ENCODE data around the gene G6PC1.
"Not testable (repeated sequence)": the region's sequence is repeated elsewhere in the genome, so short reads cannot be mapped to it uniquely, and the experiment has no call there.

G6PC1 gene

DNA sequence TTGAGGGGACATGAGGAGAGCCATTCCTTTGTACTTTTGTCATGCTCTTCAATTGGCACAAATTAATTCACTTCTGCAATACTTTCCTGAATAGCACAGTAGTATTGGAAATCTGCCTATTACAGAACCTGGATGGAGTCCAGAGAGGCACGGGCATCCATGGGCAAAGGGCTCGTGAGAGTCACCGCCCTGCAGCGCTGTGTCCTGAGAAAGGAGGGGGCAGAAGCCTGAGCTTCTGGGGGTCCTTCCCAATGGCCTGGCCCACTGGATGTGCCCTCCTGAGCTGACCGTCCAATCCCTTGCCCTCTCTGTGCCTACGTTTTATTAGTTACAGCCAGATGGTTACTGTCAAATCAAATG is 3.5 kb downstream of the G6PC1 start:
- DNase-seq = no peak

DNA sequence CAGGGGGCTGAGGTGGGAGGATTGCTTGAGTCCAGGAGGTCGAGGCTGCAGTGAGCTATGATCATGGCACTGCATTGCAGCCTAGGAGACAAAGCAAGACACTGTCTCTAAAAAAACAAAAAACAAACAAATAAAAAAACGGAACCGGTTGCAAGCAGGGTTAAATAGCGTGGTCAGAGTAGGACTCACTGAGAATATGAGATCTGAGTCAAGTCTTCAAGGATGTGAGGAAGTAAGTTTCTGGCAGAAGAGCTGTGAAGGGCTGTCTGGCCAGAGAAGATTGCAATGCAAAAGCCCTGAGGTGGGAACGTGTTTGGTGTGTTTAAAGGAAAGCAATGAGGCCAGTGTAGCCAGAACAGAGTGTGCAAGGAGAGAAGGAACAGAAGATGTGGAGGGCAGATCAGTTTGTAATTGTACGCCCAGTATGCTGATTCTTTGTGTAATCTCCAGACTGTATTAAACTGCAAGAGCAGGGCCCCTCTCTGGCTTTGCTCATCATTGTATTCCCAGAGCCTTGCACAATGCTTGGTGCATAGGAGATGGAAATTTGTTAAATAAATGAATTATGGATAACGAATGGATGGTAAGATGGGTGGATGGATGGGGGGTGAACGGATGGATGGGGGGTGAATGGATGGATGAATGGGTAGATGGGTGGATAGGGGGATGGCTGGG is 6.3 kb downstream of the G6PC1 start:
- no peak for DNase-seq

DNA sequence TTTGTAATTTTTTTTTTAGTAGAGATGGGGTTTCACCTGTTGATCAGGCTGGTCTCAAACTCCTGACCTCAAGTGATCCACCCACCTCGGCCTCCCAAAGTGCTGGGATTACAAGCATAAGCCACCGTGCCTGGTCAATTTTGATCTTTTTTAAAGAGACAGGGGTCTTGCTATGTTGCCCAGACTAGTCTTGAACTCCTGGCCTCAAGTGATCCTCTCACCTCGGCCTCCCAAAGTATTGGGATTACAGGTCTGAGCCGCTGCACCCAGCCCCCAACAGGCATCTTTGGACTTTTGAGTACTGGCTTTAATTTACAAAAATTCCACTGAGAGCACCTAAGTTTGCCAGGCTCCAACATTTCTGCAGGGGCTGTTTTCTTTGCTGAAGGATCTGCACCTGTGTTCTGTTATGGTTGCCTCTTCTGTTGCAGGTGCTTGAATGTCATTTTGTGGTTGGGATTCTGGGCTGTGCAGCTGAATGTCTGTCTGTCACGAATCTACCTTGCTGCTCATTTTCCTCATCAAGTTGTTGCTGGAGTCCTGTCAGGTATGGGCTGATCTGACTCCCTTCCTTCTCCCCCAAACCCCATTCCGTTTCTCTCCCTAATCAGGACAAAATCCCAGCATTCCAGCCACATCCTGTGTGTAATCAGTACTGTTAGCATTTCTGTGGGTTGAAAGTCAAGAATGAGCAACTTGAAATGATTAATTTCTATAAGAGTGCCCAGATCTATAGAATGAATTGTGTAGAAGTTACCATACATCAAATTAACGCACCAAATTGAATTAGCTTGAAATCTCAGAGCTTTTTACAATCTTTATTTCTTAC is 8.5 kb downstream of the G6PC1 start:
- DNase-seq = no peak

DNA sequence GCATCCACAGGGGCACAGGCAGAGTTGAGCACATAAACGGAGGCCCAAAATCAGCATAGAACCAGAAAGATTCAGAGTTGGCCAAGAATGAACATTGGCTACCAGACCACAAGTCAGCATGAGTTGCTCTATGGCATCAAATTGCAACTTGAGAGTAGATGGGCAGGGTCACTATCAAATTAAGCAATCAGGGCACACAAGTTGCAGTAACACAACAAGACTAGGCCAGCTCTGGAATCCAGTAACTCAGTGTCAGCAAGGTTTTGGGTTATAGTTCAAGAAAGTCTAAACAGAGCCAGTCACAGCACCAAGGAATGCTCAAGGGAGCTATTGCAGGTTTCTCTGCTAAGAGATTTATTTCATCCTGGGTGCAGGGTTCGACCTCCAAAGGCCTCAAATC is 12.9 kb downstream of the G6PC1 start:
- no peak for DNase-seq

DNA sequence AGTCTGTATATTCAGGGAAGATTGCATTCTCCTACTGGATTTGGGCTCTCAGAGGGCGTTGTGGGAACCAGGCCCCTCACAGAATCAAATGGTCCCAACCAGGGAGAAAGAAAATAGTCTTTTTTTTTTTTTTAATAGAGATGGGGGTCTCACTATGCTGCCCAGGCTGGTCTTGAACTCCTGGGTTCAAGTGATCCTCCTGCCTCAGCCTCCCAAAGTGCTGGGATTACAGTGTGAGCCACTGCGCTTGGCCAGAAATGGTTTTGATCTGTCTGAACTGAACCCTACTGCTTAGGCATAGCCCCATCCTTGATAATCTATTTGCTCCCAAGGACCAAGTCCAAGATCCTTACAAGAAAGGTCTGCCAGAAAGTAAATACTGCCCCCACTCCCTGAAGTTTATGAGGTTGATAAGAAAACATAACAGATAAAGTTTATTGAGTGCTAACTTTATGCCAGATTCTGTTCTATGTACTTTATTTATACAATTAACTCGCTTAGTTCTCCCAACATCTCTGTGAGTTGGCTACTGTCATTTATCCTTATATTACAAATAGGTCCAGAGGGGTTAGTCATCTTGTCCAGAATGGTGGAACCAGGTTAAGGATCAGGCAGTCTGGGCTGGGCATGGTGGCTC is 13.5 kb downstream of the G6PC1 start:
- DNase-seq = no peak

DNA sequence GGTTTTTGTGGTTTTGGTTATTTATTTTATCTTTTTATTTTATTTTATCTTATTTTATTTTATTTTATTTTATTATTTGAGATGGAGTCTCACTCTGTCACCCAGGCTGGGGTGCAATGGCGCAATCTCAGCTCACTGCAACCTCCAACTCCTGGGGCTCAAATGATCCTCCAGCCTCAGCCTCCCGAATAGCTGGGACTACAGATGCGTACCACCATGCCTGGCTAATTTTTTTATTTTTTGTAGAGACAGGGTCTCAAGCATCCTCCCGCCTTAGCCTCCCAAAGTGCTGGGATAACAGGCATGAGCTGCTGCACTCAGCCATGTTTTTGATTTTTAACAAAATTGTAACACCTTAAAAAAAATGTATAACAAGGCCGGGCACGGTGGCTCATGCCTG is 14.7 kb downstream of the G6PC1 start:
- not testable (repeated sequence) for DNase-seq

DNA sequence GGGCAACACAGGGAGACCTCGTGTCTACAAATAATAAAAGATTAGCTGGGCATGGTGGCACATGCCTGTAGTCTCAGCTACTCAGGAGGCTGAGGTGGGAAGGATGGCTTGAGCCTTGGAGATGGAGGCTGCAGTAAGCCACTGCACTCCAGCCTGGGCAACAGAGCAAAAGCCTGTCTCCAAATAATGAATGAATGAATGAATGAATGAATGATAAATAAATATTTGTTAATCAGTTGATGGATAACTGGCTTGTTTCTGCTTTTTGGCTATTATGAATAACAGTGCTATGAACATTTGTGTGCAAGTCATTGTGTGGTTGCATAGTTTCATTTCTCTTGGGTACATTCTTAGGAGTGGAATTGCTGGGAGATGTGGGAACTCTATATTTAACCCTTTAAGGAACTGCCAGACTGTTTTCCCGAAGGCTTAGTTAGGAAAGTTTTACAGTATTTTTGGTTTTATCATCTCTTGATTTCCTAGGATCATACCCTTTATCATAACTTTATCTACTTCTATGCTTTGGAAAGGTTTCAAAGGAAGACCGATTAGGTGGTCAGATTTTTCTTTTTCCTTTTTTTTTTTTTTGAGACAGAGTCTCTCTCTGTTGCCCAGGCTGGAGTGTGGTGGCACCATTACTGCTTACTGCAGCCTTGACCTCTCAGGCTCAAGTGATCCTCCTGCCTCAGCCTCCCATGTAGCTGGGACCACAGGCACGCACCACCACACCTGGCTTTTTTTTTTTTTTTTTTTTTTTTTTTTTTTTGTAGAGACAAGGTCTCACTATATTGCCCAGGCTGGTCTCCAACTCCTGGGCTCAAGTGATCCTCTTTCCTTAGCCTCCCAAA is 16.0 kb downstream of the G6PC1 start:
- DNase-seq = not testable (repeated sequence)

DNA sequence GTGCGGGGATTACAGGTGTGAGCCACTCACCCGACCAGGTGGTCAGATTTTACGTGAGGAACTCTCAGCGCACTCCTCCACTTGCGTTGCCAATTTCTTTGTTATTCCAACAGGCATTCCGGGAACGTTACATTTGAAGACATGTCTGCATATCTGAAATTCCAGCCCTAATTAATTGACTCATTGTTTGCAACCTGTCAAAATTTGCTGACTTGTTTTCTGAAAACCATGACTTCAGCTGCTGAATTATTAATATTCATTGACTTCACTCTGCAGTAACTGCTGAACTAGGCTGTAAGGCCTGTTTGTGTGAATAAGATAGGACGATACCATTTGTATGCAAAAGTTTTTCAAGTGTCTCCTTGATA is 16.6 kb downstream of the G6PC1 start:
- no peak for DNase-seq

DNA sequence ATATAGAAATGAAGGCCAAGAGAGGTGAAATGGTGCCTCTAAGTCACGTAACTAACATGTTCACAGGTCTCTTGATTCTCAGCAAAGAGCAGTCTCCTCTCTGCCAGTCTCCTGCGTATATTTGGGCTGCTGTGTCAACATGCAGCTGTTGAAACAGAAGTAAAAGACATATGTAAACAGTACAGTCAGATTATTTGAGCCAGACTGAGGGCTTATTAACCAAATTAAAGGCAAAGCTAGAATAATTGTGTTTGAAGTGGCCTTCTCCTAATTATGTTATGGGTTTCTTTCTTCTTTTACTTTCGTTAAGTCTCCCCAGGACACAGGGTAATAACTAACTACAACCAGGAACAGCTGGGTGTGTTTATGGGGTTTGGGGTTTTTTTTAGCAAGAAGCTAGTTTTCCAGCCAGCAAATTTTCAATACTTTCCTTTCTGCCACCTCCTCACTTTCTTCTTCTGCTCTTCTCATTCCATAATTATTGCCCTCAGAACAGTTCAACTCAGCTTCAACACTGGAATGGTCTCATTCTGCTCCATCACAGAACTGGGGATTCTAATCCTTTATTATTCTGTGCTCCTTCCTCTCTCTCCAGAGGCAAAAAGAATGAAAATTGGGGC is 18.4 kb downstream of the G6PC1 start:
- DNase-seq = no peak

DNA sequence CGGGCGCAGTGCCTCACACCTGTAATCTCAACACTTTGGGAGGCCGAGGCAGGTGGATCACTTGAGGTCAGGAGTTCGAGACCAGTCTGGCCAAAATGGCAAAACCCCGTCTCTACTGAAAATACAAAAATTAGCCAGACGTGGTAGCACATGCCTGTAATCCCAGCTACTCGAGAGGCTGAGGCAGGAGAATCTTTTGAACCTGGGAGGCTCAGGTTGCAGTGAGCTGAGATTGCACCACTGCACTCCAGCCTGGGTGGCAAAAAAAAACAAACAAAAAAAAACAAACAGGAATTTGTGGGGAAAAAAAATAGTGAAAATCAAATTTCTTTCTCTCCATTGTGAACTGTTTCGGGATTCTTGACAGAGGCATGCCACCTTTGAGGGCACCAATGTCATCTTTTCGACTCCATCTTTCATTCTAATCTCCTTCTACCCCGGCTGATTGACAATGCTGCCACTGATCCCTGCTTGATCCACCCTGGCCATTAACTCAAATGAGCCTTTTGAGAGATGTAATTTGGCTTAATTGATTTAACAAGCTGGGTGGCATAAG is 19.0 kb downstream of the G6PC1 start:
- not testable (repeated sequence) for DNase-seq

DNA sequence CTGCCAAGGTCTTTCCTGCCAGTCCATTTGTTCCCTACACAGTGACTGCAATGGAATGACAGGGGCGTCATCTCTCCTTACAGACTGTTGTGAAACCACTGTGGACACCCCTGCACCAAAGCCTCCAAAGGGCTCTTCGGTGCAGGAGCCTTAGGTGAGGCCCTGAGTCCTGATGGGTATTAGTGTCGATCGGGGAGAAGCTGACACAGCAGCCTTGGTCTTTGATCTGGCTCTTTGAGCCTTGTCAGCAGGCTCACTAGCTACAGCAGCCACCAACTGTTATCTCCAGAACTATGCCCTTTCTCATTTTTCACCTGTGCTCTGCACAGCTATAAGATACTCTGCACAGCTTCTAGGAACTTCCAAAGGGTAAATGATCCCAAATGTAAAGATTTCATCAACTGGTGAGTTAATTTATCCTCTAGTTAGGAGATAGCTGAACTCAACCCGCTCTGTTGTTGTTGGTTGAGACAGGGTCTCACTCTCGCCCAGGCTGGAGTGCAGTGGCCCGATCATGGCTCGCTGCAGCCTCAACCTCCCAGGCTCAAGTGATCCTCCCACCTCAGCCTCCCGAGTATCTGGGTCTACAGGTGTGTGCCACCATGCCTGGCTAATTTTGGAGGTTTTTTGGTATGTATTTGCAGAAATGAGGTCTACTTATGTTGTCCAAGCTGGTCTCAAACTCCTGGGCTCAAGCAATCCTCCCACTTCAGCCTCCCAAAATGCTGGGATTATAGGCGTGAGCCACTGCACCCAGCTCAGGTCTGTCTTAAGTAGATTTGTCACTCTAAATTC is 19.7 kb downstream of the G6PC1 start:
- no peak for DNase-seq

DNA sequence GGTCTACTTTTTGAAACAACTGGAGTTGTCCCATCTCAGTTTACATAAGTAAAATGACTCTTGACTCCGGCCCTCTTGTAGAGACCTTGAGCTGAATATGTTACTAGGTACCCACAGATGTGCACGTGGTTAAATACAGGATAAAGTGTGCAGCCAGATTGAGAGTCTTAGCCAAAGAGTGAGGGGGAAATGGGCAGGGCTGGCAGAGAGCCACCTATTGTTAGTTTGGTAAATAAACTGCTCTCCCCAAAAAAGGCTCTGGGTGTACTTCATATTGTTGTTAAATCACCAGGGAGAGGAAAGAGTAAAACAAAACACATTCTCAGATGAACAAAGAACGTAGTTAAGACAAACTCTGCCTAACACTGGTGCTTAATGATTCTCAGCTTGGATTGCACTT is 20.3 kb downstream of the G6PC1 start:
- DNase-seq = no peak

DNA sequence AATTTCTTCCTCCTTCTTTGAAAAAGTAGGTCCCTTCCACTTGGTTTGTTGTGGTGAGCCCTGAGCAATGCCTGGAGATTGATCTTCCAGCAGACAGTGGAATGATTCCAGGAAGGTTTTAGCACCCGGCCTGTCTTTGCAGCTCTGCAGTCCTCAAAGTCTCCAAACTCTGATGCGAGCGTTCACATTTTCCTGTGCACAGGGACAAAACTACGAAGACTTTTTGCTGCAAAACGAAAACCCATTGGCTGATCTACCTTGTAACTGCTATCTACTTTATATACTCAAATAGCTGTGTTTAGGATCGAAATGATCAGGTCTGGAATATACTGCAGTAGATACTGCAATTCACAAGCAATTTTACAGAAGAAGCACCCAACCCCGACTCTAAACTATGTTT is 21.7 kb downstream of the G6PC1 start:
- no peak for DNase-seq

DNA sequence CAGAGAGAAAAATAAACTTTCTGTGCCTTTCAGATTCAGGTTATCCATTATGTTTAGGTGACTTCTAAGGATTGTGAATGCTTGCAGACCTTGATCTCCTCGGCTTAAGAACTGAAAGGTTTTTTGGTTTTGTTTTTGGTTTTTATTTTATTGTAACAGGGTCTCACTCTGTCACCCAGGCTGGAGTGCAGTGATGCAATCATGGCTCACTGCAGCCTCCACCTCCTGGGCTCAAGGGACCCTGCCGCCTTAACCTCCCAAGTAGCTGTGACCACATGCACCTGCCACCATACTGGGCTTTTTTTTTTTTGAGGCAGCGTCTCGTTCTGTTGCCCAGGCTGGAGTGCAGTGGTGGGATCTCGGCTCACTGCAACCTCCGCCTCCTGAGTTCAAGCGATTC is 22.9 kb downstream of the G6PC1 start:
- DNase-seq = not testable (repeated sequence)

DNA sequence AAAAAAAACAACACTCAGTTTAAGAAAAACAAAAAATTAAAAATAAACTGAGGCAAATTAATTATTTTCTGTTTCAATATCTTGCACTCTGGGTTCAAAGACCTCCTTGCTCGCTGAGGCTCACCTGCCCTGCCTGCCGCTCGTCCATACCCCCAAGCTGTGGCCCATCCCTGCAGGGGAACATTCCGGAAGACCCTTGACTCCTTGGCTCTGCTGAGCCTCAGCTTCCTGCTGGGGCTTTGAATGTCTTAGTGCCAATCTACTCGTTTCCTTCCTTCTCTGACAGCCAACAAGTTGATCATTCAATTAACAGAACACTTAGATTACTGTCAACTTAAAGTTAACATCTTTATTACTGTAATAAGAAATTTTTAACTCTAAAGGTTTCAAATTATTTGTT is 24.3 kb downstream of the G6PC1 start:
- no peak for DNase-seq

DNA sequence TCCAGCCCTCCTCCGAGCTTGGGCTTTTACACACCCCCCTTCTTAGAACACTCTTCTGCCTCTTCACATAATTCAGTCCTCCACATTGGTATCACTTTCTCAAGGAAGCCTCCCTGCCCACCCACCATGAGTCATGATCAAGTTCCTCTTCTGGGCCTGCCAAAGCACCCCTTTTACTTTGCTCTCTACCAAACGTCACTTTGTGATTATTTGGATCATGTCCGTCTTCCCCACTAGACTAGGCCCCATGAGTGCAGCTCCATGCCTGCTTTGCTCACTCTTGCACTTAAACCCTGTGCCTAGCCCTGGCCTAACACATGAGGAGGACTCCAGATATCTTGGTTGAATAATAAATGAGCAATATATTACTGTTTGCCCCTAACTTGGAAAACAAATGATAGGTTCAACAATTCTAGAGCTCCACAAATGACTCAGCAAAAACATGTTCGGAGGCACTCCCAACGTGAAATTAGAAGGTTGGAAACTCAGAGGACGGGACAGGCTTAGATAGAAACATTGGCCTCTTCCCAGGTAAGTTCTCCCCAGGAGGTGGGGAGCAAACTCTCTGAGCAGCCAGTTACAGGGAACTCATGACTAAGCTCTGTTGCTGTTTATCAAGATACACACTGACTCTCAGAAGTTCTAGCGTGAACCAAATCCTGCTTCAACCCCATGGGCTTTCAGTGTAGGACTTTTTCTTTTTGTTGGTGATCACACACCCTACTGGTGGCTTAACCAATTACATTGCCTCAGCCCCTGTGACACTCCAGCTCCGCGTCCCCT is 28.3 kb downstream of the G6PC1 start:
- DNase-seq = no peak

DNA sequence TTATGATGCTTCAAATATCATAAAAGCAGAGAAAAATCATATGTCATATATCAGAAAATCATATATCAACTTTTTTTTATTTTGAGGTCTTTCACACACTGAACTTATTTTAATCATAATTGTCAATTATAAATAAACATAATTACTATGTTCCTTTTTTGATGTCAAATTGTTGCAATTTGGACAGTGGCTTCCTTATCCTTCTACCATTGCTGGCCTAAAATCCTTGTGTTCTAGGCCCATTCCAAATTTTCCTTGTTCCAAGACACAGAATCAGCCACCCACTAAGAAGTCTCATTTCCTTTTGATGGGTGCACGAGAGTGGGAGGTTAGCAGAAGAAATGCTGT is 28.9 kb downstream of the G6PC1 start:
- DNase-seq = no peak

DNA sequence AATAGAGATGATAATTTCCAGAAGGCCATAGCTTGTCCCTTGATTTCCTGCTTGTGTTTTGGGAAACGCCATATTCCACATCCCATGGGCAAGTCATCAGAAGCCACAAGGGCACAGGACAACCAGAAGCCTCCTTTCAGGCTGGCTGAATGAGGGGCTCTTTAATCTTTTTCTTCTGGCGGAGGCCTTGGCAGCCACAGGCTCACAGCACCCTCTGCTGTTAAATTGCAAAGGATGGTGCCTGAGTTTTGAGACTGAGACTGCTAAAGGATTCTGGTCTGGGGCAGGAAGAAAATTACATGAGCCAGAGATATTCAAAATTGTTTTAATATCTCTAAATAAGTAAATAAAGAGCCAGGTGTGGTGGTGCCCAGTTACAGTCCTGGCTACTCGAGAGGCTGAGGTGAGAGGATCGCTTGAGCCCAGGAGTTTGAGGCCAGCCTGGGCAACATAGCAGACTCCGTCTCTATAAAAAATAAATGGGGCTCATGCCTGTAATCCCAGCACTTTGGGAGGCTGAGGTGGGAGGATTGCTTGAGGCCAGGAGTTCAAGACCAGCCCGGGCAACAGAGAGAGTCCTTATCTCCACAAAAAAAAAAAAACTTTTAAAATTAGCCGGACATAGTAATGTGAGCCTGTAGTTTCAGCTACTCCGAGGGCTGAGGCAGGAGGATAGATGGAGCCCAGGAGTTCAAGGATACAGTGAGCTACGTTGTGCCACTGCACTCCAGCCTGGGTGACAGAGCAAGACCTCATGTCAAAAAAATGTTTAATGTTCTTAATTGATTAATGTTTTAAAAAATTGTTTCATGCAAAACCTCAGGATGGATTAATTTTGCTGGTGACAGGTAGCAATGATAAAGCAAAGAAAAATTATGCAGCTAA is 37.4 kb downstream of the G6PC1 start:
- no peak for DNase-seq

DNA sequence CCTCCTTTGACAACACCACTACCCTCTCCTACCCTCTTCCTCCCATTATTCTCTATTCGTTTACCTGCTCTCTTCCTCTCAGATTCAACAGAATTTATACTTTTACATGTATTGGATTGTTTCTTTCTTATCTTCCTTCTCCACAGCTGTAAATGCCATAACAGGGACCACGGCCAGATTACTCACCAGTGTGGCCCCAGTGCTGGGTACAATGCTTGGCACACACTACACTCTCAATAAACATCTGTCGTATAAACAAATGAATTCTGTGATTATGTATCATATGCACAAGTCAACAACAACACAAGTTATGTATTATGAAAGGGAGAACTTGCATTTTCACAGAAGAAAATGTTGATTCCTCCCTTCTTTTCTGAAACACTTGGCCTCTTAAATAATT is 43.6 kb downstream of the G6PC1 start:
- DNase-seq = no peak

DNA sequence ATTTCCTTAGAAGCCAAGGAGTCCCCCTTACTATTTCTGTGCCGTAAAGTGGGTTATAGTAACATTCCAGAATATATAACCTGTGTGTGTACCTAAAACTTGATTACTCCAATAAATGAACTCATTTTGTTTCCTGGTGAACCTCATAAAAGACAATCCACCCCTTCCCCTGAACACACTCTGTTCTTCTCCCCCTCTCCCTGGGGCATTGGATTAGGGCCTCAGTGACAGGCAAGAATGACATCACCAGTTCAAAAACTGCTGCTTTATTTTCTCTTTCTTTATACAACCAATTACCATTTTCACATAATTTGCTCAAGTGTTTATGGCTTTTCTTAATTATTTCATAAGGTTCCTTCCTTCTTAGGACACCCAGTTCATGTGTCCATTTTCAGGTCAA is 46.2 kb downstream of the G6PC1 start:
- DNase-seq = no peak

Measured in activated effector memory CD4-positive, alpha-beta T cell treated with Interleukin-2 at 50 U/mL for 16 hours (primary cell).